HCT116 (cell line): ENCODE results near the gene TMEM168. TPM values are rescaled to one million over a fixed set of nuclear protein-coding genes. Genes with fewer than 3 reads are reported as not detected.

Experiments
- ATAC-seq: fragments of 200-7000 bp; cut with Tn5 transposase; 2 replicates; pipeline ENCODE4 v1.9.1; 2020; ENCODE audit warnings: mild to moderate bottlenecking, moderate library complexity
- BruUV-seq: library from RNA; stranded (reverse); fragments of 400-500 nt; replicated peaks from 2 replicates; lab custom pipeline; 2021; lab: Mats Ljungman, UMichigan
- CTCF ChIA-PET: fragments of 300-600 bp; sonication (Branson Sonifier 250); formaldehyde crosslinking; loops from one replicate; lab custom pipeline; 2021; ENCODE audit warnings: antibody characterized with exemption; lab: Charles Lee
- POLR2A ChIA-PET: fragments of 300-600, 350-600 bp; sonication (Branson Sonifier 250); formaldehyde crosslinking; loops from one replicate; lab custom pipeline; 2021; ENCODE audit warnings: antibody characterized with exemption; lab: Charles Lee
- RAD21 ChIA-PET, 2 experiments: fragments of 300-600 bp; sonication (Branson Sonifier 250); formaldehyde crosslinking; loops; one replicate each; lab custom pipeline; 2023; ENCODE audit warnings: low total read pairs in 2 of 2; ENCODE audit not compliant: uncharacterized antibody in 2 of 2, unreplicated experiment in 2 of 2, low non-redundant PET in 1 of 2; lab: Charles Lee
- DNase-seq: peaks from one replicate; pipeline ENCODE4 v3.0.0-alpha.2; 2010; ENCODE audit warnings: low read depth, low spot score
- H2AFZ ChIP-seq: fragments of 200-600 bp; shearing (Covaris generic), sonication (generic); 2 replicates; pipeline ENCODE4 v1.6.1; 2017; ENCODE audit warnings: low read depth, mixed run types, mixed read lengths, antibody characterized with exemption, low read length; ENCODE audit not compliant: poor library complexity, severe bottlenecking
- H3K27ac ChIP-seq: 2 replicates; pipeline ENCODE4 v1.5.1; 2012; ENCODE audit warnings: low read depth, low read length
- H3K27me3 ChIP-seq: fragments of 200-600 bp; sonication (generic); 2 replicates; pipeline ENCODE4 v1.6.1; 2016; ENCODE audit warnings: mixed run types, low read length, mixed read lengths; ENCODE audit not compliant: insufficient read depth
- H3K36me3 ChIP-seq, 2 experiments: fragments of 200-500 bp in 1 of 2; fragments of 200-600 bp in 1 of 2; sonication (Bioruptor generic) in 1 of 2; sonication (generic) in 1 of 2; 2 replicates each; pipeline versions ENCODE4 v1.5.1 to v1.6.1; 2014 to 2016; ENCODE audit warnings: low read length in 2 of 2, inconsistent platforms in 1 of 2, mixed read lengths in 1 of 2, mixed run types in 1 of 2; ENCODE audit not compliant: insufficient read depth in 2 of 2, control insufficient read depth in 1 of 2
- H3K4me1 ChIP-seq, 2 experiments: fragments of 200-600 bp in 1 of 2; sonication (generic) in 1 of 2; 2 replicates each; pipeline versions ENCODE4 v1.5.1 to v1.6.1; 2012 to 2017; ENCODE audit warnings: low read length in 2 of 2, inconsistent platforms in 1 of 2, mild to moderate bottlenecking in 1 of 2, mixed read lengths in 1 of 2, mixed run types in 1 of 2, moderate library complexity in 1 of 2; ENCODE audit not compliant: insufficient read depth in 2 of 2, control insufficient read depth in 1 of 2
- H3K4me2 ChIP-seq: fragments of 200-600 bp; sonication (generic); 2 replicates; pipeline ENCODE4 v1.6.1; 2017; ENCODE audit warnings: mixed run types, low read length, mixed read lengths
- H3K4me3 ChIP-seq, 2 experiments: fragments of 200-600 bp in 1 of 2; sonication (generic) in 1 of 2; replicated peaks in 1 of 2; 2 replicates each; pipeline ENCODE4 v1.5.1; 2011 to 2016; ENCODE audit warnings: low read length in 2 of 2, control low read depth in 1 of 2, low read depth in 1 of 2, mild to moderate bottlenecking in 1 of 2, mixed read lengths in 1 of 2, mixed run types in 1 of 2
- H3K79me2 ChIP-seq: fragments of 200-600 bp; sonication (generic); 2 replicates; pipeline ENCODE4 v1.6.1; 2017; ENCODE audit warnings: mild to moderate bottlenecking, mixed run types, low read length, moderate library complexity, mixed read lengths; ENCODE audit not compliant: insufficient read depth
- H3K9ac ChIP-seq: fragments of 200-600 bp; sonication (generic); 2 replicates; pipeline ENCODE4 v1.6.1; 2016; ENCODE audit warnings: low read length, mixed read lengths
- H3K9me2 ChIP-seq: fragments of 200-600 bp; sonication (generic), shearing (Covaris generic); 2 replicates; pipeline ENCODE4 v1.6.1; 2017; ENCODE audit warnings: mixed run types, mild to moderate bottlenecking, moderate library complexity; ENCODE audit not compliant: insufficient read depth
- H3K9me3 ChIP-seq, 2 experiments: fragments of 200-500 bp in 1 of 2; fragments of 200-600 bp in 1 of 2; sonication (Bioruptor generic) in 1 of 2; sonication (generic) in 1 of 2; 2 replicates each; pipeline ENCODE4 v1.6.1; 2014 to 2017; ENCODE audit warnings: low read length in 2 of 2, mixed read lengths in 2 of 2, inconsistent platforms in 1 of 2, low read depth in 1 of 2, mild to moderate bottlenecking in 1 of 2, mixed run types in 1 of 2, moderate library complexity in 1 of 2; ENCODE audit not compliant: control insufficient read depth in 1 of 2, insufficient read depth in 1 of 2
- H4K20me1 ChIP-seq: fragments of 200-600 bp; sonication (generic), shearing (Covaris generic); 2 replicates; pipeline ENCODE4 v1.6.1; 2017; ENCODE audit warnings: mixed run types, mild to moderate bottlenecking, moderate library complexity; ENCODE audit not compliant: insufficient read depth
- CBX3 ChIP-seq: IDR thresholded peaks from 2 replicates; pipeline ENCODE4 v1.6.1; 2012; ENCODE audit warnings: low read depth
- CEBPB ChIP-seq: IDR thresholded peaks from 2 replicates; pipeline ENCODE4 v1.6.1; 2012; ENCODE audit warnings: low read depth
- CTCF ChIP-seq, 3 experiments: fragments of 200-600 bp in 1 of 3; sonication (generic) in 1 of 3; IDR thresholded peaks in 2 of 3; conservative IDR thresholded peaks in 1 of 3; 2 replicates each; pipeline ENCODE4 v1.5.1; 2012 to 2017; ENCODE audit warnings: low read depth in 2 of 3, low read length in 2 of 3, antibody characterized with exemption in 1 of 3, borderline replicate concordance in 1 of 3, control low read depth in 1 of 3, mild to moderate bottlenecking in 1 of 3, mixed read lengths in 1 of 3, mixed run types in 1 of 3, moderate library complexity in 1 of 3; ENCODE audit not compliant: insufficient read depth in 1 of 3
- EGR1 ChIP-seq: IDR thresholded peaks from 2 replicates; pipeline ENCODE4 v1.6.1; 2012; ENCODE audit warnings: low read depth
- ELF1 ChIP-seq: IDR thresholded peaks from 2 replicates; pipeline ENCODE4 v1.6.1; 2012; ENCODE audit warnings: low read depth, borderline replicate concordance
- EZH2 ChIP-seq: fragments of 200-600 bp; sonication (generic); IDR thresholded peaks from 2 replicates; pipeline ENCODE4 v1.6.1; 2017; ENCODE audit warnings: antibody characterized with exemption, mixed run types
- EZH2phosphoT487 ChIP-seq: fragments of 200-600 bp; IDR thresholded peaks from 2 replicates; pipeline ENCODE4 v1.6.1; 2018; ENCODE audit warnings: antibody characterized with exemption, borderline replicate concordance
- FOSL1 ChIP-seq: IDR thresholded peaks from 2 replicates; pipeline ENCODE4 v1.6.1; 2012; ENCODE audit warnings: low read depth
- JUND ChIP-seq: IDR thresholded peaks from 2 replicates; pipeline ENCODE4 v1.6.1; 2012
- POLR2A ChIP-seq: IDR thresholded peaks from 2 replicates; pipeline ENCODE4 v1.7.0; 2011; ENCODE audit warnings: borderline replicate concordance; ENCODE audit not compliant: insufficient read depth, insufficient read length; ENCODE audit errors: extremely low read depth
- POLR2AphosphoS5 ChIP-seq: IDR thresholded peaks from 2 replicates; pipeline ENCODE4 v1.6.1; 2011; ENCODE audit warnings: mild to moderate bottlenecking, low read depth, low read length, moderate library complexity
- RAD21 ChIP-seq: IDR thresholded peaks from 2 replicates; pipeline ENCODE4 v1.6.1; 2012; ENCODE audit warnings: low read depth, mild to moderate bottlenecking
- REST ChIP-seq: IDR thresholded peaks from 2 replicates; pipeline ENCODE4 v1.6.1; 2012; ENCODE audit warnings: low read depth
- SIN3A ChIP-seq: IDR thresholded peaks from 2 replicates; pipeline ENCODE4 v1.6.1; 2012; ENCODE audit warnings: low read depth
- SP1 ChIP-seq: IDR thresholded peaks from 2 replicates; pipeline ENCODE4 v1.6.1; 2012; ENCODE audit warnings: low read depth
- SRF ChIP-seq: IDR thresholded peaks from 2 replicates; pipeline ENCODE4 v1.6.1; 2012; ENCODE audit warnings: low read depth
- YY1 ChIP-seq: IDR thresholded peaks from 2 replicates; pipeline ENCODE4 v1.6.1; 2011; ENCODE audit warnings: low read length, low read depth, moderate library complexity, mild to moderate bottlenecking; ENCODE audit not compliant: insufficient replicate concordance; ENCODE audit errors: extremely low read depth
- ZNF274 ChIP-seq: fragments of 200-500 bp; sonication (Bioruptor generic); IDR thresholded peaks from 2 replicates; pipeline ENCODE4 v1.6.1; 2014; ENCODE audit warnings: mild to moderate bottlenecking, low read depth, low read length, inconsistent platforms
- intact Hi-C: fragments of 100-400 bp; cut with micrococcal nuclease; formaldehyde crosslinking; loops from 2 replicates; pipeline ENCODE4 v1.10.0; 2022
- total RNA-seq: library from RNA; stranded (reverse); gene quantifications from one replicate; pipeline ENCODE4 v1.2.1, GENCODE V29; 2021; ENCODE audit not compliant: unreplicated experiment
- TF ChIP-seq, protein P1 (sequence below): IDR thresholded peaks from 2 replicates; pipeline ENCODE4 v1.6.1; 2012
- TF ChIP-seq, protein P2 (sequence below): IDR thresholded peaks from 2 replicates; pipeline ENCODE4 v1.6.1; 2012

The TMEM168 gene
- total RNA-seq, 1 experiment from 2014 or later = 16.5 TPM

- Histone ChIP-seq H3K36me3 (no peaks in the 10 kb centered on the region), H3K27me3 (no peaks in the 10 kb centered on the region), H3K4me2 (no peak overlapping the region), H3K9ac (no peak overlapping the region), H3K9me2 (no peaks in the 10 kb centered on the region), H3K4me3 (no peak overlapping the region), H3K27ac (no peak overlapping the region), H3K79me2 (no peaks in the 10 kb centered on the region), H2AFZ (no peak overlapping the region), H4K20me1 (no peaks in the 10 kb centered on the region), H3K9me3 (no peaks in the 10 kb centered on the region), H3K4me1 (no peaks in the 10 kb centered on the region)
- DNase-seq (no peak), ATAC-seq (no peak)
- ChIA-PET CTCF (no interaction called here), POLR2A (no interaction called here), RAD21 (no interaction called here)
- intact Hi-C loops = no loop called here
- BruUV-seq = no TSS peak
- no peak for TF ChIP-seq REST
- TF ChIP-seq SP1 = no peak
- no peak for TF ChIP-seq POLR2A
- no peak for TF ChIP-seq POLR2AphosphoS5
- TF ChIP-seq EZH2 = no peak
- no peak for TF ChIP-seq CTCF (IDR thresholded peaks at IDR 0.05 in 2 of 3, conservative IDR thresholded peaks at IDR 0.05 in 1 of 3; ENCODE audit: borderline replicate concordance in 1 of 3, insufficient read depth in 1 of 3, low read depth in 2 of 3, low read length in 2 of 3)
- TF ChIP-seq, protein P1, sequence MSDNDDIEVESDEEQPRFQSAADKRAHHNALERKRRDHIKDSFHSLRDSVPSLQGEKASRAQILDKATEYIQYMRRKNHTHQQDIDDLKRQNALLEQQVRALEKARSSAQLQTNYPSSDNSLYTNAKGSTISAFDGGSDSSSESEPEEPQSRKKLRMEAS = no peak
- no peak for TF ChIP-seq CEBPB
- no peak for TF ChIP-seq RAD21
- no peak for TF ChIP-seq ELF1
- no peak for TF ChIP-seq SRF
- TF ChIP-seq SIN3A = no peak
- TF ChIP-seq FOSL1 = no peak
- no peak for TF ChIP-seq CBX3
- TF ChIP-seq EGR1 = no peak
- no peak for TF ChIP-seq EZH2phosphoT487
- TF ChIP-seq, protein P2, sequence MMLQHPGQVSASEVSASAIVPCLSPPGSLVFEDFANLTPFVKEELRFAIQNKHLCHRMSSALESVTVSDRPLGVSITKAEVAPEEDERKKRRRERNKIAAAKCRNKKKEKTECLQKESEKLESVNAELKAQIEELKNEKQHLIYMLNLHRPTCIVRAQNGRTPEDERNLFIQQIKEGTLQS = no peak
- no peak for TF ChIP-seq ZNF274
- TF ChIP-seq YY1 = no peak
- TF ChIP-seq JUND = no peak
Measured at GRCh38 chr7:112752576-112752975, 37.6 kb downstream of the TMEM168 start.
